GM04504 (cell line): Measurements from ENCODE around the gene GMCL2.

Experiments
- DNase-seq: peaks from one replicate; pipeline ENCODE4 v3.0.0-alpha.2; 2012; ENCODE audit warnings: low read depth

Gene GMCL2

DNA sequence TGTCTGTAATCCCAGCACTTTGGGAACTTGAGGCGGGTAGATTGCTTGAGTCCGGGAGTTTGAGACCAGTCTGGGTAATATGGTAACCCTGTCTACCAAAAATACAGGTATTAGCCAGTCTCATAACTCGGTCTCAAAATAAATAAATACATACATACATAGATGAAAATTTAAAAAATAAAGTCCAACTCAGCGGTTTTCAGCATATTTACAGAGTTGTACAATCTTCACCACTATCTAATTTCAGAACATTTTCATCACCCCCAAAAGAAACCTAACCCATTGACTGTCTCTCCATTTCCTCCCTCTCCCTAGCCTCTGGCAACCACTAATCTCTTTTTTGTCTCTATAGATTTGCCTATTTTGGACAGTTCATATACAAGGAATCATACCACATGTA, 45.6 kb downstream of the GMCL2 start:
- DNase-seq: no peak

DNA sequence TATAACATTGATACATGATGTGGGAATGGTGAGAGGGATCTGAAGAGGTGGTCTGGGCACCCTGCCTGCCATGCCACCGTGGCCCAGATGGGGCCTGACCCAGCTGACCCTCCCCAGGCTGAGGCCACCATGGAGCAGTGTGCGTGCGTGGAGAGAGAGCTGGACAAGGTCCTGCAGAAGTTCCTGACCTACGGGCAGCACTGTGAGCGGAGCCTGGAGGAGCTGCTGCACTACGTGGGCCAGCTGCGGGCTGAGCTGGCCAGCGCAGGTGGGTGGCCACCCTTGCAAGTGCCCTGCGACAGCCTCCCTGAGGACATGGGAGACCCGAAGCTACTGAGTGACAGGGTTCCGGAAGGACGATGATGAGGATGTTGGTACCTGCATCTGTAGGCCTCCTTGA, 49.2 kb downstream of the GMCL2 start:
- DNase-seq: no peak

DNA sequence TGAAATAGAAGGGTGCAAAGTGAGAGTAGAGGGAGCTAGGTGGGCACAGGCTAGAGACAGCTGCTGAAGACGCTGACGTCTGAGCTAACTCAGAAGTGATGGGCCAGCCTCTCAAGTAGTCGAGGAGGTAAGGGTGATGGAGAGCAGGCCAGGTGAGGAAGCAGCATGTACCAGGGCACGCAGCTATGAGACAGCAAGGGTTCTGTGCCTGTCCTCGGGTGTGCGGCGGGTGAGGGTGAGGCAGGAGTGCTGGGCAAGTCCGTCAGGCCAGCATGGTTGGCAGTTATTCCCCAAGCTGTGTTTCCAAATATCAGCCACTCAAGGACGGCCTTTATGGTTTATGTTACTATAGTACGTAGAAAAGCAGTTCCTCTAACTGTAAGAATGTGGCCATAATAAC, 50.2 kb downstream of the GMCL2 start:
- DNase-seq: no peak
